GM18505 (cell line): Measurements from ENCODE around the gene SLAIN1.
A peak's percentile ranks its signal among the peaks of the same experiment; 100 is the strongest.

Experiments
- ATAC-seq: cut with Tn5 transposase; IDR thresholded peaks from one replicate; pipeline ENCODE4 v1.9.1; 2021; ENCODE audit not compliant: unreplicated experiment
- POLR2A ChIP-seq: IDR thresholded peaks from 4 replicates; pipeline ENCODE4 v1.6.1; 2011; ENCODE audit warnings: borderline replicate concordance; ENCODE audit not compliant: insufficient read depth, insufficient read length; ENCODE audit errors: extremely low read depth

Gene SLAIN1

GRCh38 chr13:77806518-77806917 lies 109.0 kb downstream of the SLAIN1 start:
- ATAC-seq = no peak
- TF ChIP-seq POLR2A = no peak

- no peak for ATAC-seq
- TF ChIP-seq POLR2A = no peak
Measured at GRCh38 chr13:77807431-77808135, 110.1 kb downstream of the SLAIN1 start.

- peak; percentile 73 for ATAC-seq
- no peak for TF ChIP-seq POLR2A
Measured at GRCh38 chr13:77810430-77810829, 112.9 kb downstream of the SLAIN1 start.

GRCh38 chr13:77810878-77811277 lies 113.4 kb downstream of the SLAIN1 start:
- no peak for ATAC-seq
- no peak for TF ChIP-seq POLR2A

- no peak for TF ChIP-seq POLR2A
- no peak for ATAC-seq
Measured at GRCh38 chr13:77811381-77811780, 113.9 kb downstream of the SLAIN1 start.

GRCh38 chr13:77811981-77812380 lies 114.5 kb downstream of the SLAIN1 start:
- TF ChIP-seq POLR2A = no peak
- ATAC-seq = no peak
